ENCODE measurements around the gene SDHAF2.
A peak's percentile ranks its signal among the peaks of the same experiment; 100 is the strongest.

DNA sequence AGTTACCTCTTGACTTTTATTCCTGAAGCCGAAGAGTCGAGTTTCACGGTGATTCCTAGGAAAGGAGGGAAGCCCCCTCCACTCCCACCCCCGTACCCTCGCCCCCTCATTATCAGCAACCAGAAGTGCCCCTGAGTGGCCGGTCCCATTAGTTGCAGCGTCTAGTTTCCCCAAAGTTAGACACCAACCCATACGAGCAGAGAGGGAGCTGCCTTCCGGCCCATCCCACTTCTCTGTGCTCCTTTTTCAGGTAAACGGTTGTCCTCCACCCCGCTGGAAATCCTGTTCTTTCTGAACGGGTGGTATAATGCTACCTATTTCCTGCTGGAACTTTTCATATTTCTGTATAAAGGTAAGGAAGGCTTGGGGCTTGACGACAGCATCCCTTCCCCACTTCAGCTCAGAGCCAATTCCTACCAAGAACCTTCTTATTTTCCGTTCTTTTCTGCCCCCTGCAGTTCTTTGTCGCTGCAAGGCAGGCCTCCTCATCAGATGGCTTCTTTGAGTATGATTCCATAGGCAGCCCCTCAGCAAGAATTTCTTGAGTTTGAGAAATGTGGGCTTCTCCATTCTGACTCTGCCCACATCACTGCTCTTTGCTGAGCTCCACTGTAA, 36.8 kb upstream of the SDHAF2 start:
- TF ChIP-seq, protein P1, sequence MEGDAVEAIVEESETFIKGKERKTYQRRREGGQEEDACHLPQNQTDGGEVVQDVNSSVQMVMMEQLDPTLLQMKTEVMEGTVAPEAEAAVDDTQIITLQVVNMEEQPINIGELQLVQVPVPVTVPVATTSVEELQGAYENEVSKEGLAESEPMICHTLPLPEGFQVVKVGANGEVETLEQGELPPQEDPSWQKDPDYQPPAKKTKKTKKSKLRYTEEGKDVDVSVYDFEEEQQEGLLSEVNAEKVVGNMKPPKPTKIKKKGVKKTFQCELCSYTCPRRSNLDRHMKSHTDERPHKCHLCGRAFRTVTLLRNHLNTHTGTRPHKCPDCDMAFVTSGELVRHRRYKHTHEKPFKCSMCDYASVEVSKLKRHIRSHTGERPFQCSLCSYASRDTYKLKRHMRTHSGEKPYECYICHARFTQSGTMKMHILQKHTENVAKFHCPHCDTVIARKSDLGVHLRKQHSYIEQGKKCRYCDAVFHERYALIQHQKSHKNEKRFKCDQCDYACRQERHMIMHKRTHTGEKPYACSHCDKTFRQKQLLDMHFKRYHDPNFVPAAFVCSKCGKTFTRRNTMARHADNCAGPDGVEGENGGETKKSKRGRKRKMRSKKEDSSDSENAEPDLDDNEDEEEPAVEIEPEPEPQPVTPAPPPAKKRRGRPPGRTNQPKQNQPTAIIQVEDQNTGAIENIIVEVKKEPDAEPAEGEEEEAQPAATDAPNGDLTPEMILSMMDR (IDR thresholded peaks at IDR 0.05; ENCODE audit: low read length) = peak; percentile 50
- no peak for TF ChIP-seq EZH2 (IDR thresholded peaks at IDR 0.05; ENCODE audit: borderline replicate concordance, low read length)
